Stimulated activated CD8-positive, alpha-beta memory T cell treated with anti-CD3 and anti-CD28 coated beads, Interleukin-4, amount 100 ng/mL, for 4 hours (primary cell): Measurements from ENCODE around the gene GPC6.

ENCODE experiments used
- DNase-seq, 2 donors: peaks; one replicate each; pipeline ENCODE4 v3.0.0-alpha.2; 2020; ENCODE audit warnings: low read depth in 2 of 2, low spot score in 1 of 2

The GPC6 gene

DNA sequence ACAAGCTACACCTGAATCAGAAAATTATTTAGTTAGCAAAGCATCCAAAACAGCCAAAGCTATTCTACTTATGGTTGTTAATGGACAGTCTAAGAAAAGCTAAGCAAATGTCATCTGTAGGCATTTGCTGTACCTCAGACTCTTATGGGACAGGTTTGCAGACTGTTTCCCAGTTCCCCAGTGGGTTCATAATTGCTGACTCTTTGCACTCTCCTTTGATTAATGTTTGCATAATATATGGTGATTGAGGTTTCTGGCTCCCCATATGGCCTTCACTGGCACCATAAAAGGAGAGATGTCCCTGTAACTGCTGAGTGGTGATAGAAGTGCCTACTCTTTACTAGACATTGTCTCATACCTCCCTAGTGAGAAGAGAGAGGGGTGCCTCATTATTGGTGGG, 142.1 kb downstream of the GPC6 start:
- DNase-seq, result no peak

DNA sequence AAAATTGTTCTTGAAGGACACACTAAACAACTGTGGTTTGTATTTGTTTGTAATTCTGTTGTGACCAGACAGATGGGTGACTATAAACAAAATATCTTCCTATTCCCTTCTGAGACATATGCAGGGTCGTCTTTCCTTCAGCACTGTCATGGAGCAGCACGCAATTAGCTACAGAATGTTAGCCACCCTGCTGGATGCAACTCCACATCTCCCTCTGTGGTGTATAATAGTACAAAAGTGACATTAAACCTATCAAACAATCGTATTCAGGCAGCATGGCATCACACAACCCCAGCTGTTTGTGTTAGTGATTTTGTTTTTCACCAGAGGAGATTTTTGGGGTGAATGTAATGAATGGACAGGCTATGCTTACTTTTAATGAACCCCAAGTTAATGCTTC, 146.2 kb downstream of the GPC6 start:
- no peak for DNase-seq

DNA sequence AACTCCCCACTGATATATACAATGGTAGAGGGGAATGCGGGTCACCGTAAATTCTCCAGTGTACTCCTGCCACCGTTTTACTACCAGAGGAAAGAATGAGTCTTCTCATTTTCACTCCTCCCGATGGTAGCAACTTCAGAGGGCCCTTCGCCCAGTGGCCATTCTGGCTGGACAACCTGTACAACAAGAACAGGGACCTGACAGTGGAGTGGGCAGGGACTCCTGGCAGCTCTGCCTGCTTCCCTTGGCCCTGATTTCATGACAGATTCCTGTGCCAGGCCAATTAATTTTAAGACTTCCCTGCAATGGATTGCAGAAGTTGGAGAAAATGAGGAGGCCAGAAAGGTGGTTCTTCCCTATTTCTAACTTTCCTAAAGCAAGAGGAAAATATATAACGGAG, 148.9 kb downstream of the GPC6 start:
- DNase-seq, result no peak

DNA sequence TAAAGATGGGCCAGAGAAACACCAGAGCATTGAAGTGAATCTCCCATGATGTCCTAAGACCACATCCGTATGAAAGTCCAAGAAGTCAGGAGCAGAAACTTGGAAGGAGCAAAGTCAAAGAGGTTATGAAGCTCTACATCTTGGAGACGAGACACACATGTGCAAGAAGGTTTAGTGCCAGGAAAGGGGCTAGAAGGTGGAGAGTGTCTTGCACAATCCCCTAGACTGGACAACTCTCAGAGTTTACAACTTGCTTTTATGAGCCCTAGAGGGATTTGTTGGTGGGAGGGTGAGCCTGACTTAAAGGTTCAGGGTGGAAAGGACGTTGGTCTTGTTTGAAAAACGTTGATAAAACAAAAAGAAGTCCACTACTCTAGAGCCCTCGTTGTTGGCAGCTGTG, 150.6 kb downstream of the GPC6 start:
- no peak for DNase-seq

DNA sequence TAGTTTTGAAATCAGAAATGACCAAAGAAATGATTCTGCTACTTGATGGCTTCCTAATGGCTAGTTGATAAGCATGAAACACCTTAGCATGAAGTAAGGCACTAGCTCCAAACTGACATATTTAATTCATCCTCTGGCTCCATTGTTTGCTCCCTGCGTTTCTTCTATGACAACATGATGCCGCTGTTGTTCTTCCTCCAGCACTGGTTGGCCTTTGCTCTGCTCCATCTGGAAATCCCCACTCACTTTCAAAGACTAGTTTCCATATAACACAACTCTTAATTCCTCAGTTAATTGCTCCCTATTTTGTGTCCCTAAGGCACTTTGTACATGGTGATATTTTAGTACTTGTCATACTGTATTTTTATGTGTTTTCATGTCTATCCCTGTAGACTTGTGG, 151.6 kb downstream of the GPC6 start:
- DNase-seq, result no peak

DNA sequence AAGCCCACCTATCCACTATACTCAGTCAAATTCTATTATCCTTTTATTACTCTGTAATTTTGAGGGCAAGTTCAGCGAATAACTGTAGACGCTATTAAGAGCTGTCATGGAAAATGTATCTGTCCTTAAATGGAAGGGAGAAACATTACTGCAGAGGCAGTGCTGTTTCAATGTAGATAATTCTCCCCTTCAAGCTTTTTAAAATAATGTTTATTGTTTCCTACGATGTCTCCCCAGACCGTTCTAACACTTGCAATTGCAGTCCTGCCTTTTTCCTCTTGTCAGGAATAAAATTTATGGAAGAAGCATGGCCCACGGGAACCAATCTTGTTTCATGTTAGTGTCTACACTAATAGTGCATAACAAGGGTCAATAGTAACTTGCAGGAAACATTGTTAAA, 159.5 kb downstream of the GPC6 start:
- no peak for DNase-seq

DNA sequence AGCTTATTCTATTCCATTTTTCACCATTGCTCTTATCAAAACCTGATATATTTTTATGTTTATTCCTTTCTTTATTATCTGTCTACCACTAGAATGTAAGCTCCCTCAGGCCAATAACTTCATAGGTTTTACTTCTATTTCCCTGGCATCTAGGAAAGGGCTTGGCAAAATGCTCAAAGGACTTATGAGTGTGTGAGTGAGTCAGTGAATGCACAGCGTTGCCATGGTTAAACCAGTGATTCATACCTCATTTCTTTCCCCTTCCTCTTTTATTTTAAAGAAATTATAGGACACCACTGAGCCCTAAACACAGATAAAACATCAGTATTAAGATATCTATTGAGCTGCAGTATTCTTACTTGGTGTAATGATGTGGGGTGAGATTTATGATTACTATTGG, 162.1 kb downstream of the GPC6 start:
- no peak for DNase-seq

DNA sequence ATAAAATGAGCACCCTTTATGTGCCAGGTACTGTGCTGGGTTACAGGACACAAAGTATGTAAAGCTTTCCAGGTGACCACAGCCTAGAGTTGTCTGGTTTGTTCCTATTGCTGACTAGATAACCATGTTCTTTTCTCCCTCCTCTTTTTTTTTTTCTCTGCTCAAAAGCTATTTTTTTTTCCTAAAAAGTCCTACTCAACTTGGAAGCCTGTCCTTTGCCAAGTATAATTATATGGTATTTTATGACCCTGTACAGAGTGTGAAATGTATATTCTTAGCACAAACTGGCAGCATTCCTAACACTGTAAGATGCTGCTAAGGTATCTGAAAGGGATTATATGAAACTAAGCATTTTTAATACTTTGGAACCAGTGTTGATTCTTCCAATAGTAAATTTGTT, 171.0 kb downstream of the GPC6 start:
- DNase-seq, result no peak

DNA sequence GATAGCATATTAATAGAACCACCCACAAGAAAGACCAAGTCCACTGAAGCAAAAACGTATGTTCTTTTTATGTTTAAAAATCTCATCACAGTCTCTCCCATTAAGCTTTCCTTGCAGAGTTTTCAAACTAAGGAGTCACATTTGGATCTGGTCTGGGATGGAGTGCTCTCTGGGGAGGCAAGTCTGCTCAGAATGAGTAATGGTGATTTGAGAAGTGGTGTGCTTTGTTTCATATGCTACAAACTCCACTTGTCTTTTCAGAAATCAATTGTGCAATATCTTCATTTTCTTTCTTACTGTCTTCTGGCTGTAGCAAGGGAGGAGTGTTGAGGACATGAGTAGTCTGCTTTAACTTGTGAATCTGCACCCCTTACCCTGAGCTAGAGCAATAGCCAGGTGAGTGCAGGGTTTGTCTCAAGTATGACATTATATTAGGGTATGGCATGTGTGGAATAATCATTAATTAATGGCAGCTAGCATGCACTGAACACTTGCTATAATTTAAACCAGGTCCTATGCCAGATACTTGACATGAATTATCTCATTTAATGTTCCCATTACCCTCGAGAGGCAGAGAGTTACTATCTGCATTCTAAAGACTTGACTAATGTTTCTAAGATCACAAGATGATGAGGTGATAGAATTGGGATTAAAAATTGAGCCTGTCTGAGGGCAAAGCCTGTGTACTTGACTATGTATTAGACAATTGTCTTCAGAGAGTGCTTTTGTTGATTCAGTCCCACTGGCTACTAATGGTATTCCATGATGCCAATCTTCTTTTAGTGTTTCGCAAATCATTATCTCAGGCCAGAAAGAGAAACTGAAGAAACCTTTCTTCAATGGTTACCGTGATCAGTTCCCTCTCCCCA, 171.8 kb downstream of the GPC6 start:
- no peak for DNase-seq

DNA sequence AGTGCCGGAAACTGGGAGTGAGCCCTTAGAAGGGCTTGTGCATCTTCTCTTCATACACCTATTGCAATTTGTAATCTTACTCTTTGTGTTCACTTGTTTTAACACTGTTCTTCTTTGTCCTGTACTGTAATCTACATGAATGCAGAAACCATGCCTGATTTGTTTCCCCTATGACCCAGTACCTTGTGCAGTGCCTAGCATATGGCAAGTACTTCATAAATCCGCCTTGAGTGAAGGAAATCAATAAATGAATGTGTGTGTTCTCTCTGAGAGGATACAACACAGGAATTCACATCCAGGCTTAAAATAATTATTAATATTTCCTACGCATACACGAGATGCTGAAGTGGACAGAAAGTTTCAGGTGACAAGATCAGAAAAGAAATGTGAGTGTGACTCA, 172.6 kb downstream of the GPC6 start:
- no peak for DNase-seq

DNA sequence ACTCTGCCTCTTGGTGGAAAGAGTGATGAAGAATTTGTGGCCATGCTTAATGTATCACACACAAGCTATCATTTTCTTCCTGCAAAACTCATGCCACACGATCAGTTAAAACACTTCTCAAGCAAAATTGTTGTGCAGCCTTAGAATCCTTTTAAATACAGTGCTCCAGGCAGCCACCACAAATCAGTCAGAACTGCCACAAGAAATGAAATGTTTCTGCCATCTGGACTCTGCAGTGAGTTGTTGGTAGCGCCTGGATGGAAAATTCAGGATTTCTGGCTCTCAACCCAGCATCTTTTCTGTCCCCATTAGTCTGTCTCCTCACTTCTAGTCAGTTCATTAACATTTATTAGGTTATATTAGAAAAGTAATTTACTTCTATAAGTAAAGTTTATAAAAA, 179.5 kb downstream of the GPC6 start:
- DNase-seq, result no peak

DNA sequence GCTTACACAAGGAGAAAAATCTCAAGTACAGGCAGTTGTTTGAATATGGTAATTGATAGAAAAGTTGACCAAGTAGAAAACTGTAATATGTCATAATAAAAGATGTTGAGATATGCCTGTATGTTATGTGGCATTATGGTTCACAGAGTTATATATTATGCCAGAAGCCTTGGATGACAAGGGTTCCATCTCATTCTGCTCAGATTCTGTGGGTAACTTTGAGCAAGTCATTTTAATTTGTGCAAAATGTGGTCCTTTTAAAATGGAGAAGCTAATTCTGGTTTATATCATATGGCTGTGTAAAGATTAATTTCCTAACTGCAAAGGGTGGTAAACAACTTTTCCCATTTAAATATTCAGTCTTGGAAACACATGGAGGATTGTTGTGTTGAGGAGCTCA, 180.9 kb downstream of the GPC6 start:
- no peak for DNase-seq

DNA sequence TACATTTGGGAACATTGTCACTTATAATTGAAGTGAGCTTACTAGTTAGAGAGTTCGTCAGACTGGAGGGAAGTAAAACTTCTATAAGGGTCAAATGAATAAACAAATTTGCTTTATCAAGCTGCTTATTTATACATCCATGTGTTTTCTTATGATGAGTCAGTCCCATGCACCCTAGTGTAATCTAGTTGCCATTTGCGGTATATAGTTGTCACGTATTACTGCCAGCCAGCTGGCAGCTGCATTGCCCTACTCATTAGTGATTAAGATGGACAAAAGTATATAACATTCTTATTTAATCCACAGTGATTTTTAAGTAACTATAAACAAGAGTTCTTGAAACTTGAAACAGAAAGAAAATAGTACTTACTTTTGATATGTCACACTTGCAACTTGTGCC, 182.4 kb downstream of the GPC6 start:
- DNase-seq, result no peak

DNA sequence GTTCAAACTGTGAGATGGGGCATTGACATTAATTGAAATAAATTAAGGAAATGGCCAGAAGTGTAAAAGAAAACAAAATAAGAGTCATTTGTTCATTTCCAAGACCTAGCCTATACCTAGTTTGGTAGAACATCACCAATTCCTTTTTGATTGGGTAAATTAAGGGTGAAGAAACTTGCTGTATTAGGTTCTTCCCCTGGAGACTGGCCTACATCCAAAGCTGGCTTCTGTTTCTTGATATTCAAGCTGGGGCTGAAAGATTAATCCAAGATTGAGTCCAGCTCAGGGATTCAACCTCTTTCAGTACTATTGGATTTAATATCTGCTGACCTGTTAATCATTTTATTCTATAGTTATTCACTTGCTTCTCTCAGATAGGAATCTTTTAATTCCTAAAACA, 183.2 kb downstream of the GPC6 start:
- no peak for DNase-seq

DNA sequence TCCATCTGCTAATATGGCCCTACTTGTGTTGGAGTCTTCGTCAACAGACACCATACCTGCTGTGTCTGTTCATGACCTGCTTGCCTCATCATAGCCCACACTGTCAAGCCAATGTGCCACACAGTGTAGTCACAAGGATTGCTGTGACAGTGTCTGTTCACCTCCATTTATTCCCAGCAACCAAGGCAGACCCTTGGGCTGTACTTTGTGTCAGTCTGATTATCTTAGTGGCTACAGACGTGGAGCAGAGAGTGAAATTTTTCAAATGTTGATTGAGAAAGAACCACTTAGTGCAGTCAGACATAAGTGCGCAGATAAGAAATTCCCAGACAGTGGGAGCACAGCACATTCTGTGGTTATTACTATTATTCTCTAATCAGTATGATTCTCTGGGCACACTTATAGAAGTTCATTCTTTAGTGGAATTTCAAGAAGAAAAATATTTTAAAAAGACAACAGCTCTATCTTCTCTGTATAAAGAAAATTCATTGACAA, 184.6 kb downstream of the GPC6 start:
- DNase-seq, result no peak

DNA sequence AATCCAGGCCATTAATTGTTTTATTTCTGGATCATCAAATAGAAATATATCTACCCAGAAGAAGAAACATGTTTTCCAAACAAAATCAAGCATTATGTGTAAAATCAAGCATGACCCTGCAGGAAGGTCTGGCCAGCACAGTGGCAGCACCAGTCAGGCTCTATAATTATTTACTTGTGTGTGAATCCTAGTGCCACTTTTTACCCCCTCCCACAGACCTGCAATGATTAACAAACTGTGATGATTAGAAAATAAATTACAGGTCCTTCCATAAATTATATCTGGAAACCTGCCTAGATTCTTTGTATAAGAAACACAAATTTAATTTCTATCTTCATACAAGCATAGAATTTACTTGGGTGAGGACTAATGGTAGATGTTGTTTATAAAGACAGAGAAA, 186.1 kb downstream of the GPC6 start:
- no peak for DNase-seq

DNA sequence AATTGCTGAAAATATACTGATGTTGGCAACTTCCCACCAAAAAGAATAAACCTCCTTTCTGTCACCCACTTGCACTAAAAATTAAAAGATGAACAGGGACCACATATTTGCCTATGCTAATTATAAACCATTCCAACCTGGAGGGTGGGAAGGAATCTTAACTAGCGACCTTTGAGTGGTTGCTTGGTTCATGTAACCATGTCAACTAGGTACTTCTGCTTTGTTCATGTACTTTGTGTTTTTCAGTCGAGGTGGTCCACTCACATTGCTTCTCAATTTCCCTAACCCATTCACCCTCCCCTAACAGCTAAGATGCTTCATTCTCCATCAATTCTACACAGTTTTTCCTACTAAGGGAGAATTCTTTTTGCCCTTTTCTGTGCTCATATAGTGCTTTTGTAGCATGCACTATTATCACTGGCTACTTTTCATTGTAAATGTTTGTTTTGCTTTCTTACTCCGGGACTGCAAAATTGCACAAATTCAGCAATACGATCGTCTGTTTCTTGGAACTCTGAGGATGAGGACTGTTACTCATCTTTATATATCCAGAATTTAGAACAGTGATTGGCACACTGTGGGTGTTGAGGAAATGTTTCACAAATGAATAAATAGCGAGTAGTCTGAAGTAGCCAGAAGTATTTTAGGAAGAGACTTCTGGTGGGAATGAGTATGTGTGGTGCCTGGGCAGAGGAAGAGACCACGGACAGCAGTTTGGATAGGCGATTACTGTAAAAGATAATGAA, 187.5 kb downstream of the GPC6 start:
- DNase-seq, result no peak

DNA sequence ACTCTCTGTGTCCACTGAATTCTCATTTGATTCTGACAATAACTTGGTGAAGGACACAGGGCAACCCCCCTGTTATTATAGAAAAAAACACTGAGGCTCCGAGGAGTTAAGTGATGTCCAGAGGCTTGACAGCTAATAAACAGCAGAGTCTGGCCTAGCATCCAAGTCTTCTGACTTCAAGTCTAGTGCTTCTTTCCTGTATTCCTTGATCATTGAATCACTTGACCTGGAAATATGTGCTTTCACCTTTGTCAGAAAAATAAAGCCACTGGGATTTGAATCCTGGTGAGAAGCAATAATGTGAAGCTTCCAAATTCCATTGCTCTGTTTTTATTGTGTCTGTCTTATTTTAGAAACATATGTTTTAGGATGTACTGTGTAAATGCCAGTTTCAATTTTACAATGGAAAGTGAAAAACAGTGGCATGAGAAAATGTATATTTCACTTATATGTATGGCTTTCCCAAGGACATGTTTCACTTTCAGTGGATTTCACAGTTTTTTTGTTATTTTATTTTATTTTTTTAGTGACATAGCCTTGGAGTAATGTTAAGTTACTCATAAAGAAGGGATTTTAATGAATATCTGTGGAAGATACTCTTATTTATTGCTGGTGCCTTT, 190.2 kb downstream of the GPC6 start:
- no peak for DNase-seq

DNA sequence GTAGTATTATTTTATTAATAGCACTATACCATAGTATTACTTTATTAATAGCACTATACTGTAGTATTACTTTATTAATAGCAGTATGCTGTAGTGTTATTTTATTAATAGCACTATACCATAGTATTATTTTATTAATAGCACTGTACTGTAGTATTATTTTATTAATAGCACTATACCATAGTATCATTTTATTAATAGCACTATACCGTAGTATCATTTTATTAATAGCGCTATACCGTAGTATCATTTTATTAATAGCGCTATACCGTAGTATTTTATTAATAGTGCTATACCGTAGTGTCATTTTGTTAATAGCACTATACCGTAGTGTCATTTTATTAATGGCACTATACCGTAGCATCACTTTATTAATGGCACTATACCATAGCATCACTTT, 191.8 kb downstream of the GPC6 start:
- DNase-seq, result no peak

DNA sequence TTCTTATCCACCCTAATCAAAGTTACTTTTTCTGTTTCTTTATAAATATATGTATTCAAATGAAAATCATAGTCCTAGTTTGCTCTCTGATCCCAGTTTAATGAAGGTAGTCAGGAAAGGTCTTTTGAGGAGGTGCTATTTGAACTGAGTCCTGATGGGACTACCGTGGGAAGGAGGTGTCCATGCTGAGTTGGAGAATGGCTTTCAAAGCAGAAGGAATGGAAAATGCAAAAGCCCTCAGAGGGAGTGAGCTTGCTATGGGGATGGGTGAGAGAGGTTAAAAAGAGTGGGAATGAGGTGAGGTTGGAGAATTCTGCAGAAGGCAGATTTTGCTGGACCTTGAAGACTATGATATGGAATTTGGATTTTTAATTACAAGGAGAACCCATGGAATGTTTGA, 193.6 kb downstream of the GPC6 start:
- DNase-seq, result no peak

DNA sequence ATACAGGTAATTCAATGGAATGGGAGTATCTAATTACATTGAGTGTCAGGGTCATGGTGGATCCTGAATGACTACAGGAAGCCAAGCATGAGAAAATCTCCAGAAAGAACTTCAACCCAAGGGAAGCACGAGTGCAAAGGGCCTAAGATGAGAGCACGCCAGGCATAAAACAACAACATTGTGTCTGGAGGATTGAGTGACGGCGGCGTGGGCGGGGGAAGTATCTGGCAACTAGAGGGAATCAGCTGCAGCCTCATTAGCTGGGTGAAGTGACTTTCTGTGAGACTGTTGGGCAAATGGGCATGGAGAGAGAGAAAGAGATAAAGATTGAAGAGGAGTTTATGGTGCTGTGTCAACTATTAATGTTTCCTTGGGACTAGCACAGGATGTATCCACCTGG, 194.3 kb downstream of the GPC6 start:
- DNase-seq, result no peak

DNA sequence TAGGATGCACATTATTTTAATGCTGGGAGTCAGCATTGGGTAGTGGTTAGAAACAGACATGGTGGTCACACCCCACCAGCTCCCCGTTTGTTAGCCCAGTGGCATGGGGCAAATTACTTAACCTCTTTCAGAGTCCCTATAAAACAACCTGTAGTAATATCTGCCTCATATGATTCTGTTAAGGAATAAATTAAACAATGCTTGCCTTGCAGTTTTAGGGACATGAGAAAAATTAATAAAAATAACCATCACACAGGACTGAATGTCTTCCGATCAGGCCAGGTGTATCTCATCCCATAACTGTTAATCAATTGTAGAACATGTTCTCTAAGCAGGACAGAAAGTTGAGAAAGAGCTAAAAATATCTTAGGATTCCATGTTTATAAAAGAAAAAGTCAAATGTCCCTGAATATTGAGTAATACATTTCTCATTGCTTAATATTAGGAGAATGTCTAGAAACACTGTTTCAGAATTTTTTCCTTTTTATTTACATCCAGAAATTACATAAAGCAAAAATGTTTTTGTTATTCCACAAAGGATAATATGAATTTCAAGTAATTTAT, 196.5 kb downstream of the GPC6 start:
- no peak for DNase-seq
